Stimulated activated CD4-positive, alpha-beta T cell treated with anti-CD3 and anti-CD28 coated beads, Interleukin-12 subunit alpha, Interleukin-12 subunit beta, amount 100 ng/mL, for 24 hours (primary cell): ENCODE data around the gene EPN1.
"Not testable (repeated sequence)": the region's sequence is repeated elsewhere in the genome, so short reads cannot be mapped to it uniquely, and the experiment has no call there.

ENCODE experiments used
- DNase-seq, 2 experiments: peaks; one replicate each; pipeline ENCODE4 v3.0.0-alpha.2; 2020; ENCODE audit warnings: low read depth in 2 of 2

Gene EPN1

GRCh38 chr19:55693336-55693974 lies 18.4 kb downstream of the EPN1 start:
- DNase-seq, result no peak

- DNase-seq, result no peak
Observed at GRCh38 chr19:55694241-55694655, 19.2 kb downstream of the EPN1 start.

GRCh38 chr19:55694656-55695491 lies 19.8 kb downstream of the EPN1 start:
- DNase-seq, result no peak

- no peak for DNase-seq
Observed at GRCh38 chr19:55695511-55696290, 20.7 kb downstream of the EPN1 start.

GRCh38 chr19:55696301-55697068 lies 21.5 kb downstream of the EPN1 start:
- no peak for DNase-seq

- no peak for DNase-seq
Observed at GRCh38 chr19:55697069-55697440, 22.0 kb downstream of the EPN1 start.

- no peak for DNase-seq
Observed at GRCh38 chr19:55697698-55698097, 22.7 kb downstream of the EPN1 start.

- DNase-seq, result no peak
Observed at GRCh38 chr19:55698256-55698655, 23.2 kb downstream of the EPN1 start.

GRCh38 chr19:55699221-55699620 lies 24.2 kb downstream of the EPN1 start:
- no peak for DNase-seq

GRCh38 chr19:55700813-55701212 lies 25.8 kb downstream of the EPN1 start:
- no peak for DNase-seq

GRCh38 chr19:55702131-55702627 lies 27.2 kb downstream of the EPN1 start:
- DNase-seq, result no peak

GRCh38 chr19:55703790-55704215 lies 28.8 kb downstream of the EPN1 start:
- peak; percentile 15 to 49 for DNase-seq

GRCh38 chr19:55704494-55705245 lies 29.6 kb downstream of the EPN1 start:
- no peak for DNase-seq

GRCh38 chr19:55705972-55706371 lies 30.9 kb downstream of the EPN1 start:
- no peak for DNase-seq

- no peak for DNase-seq
Observed at GRCh38 chr19:55711719-55712118, 36.7 kb downstream of the EPN1 start.

GRCh38 chr19:55712804-55713631 lies 38.0 kb downstream of the EPN1 start:
- DNase-seq, result no peak

- DNase-seq, result no peak
Observed at GRCh38 chr19:55716531-55716930, 41.5 kb downstream of the EPN1 start.

GRCh38 chr19:55717251-55717650 lies 42.2 kb downstream of the EPN1 start:
- no peak for DNase-seq

- DNase-seq, result not testable (repeated sequence)
Observed at GRCh38 chr19:55717879-55718711, 43.1 kb downstream of the EPN1 start.
